ENCODE results near the gene ITGAD.

ITGAD gene

DNA sequence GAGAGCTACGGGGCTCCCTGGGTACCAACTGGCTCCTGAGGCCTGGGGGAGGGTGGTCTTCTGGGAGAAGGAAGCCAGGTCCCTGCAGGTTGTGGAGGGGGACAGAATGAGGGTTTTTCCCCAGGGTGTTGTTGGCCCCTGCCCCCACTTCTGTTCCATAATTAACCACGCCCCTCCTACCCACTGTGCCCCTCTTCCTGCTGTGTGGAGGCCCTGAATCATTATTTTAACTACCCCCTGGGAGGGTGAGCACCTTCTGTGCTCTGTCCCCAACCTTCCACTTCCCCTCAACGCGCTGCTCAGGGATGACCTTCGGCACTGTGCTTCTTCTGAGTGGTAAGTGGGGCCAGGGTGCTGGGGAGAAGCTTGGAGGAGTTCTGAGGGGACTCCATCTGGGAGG, at the start of gene ITGAD:
TSS of gene ITGAD (plus strand) at position 280 of the 400 bp plus-strand sequence. CDS start at position 306, 26 bp downstream.
- in situ Hi-C loops (cut with MboI; ENCODE audit: low pct_unique_long_range_greater_than_20kb, low sequenced_read_pairs, unreplicated experiment): no loop called here
- TF ChIP-seq, protein P1, sequence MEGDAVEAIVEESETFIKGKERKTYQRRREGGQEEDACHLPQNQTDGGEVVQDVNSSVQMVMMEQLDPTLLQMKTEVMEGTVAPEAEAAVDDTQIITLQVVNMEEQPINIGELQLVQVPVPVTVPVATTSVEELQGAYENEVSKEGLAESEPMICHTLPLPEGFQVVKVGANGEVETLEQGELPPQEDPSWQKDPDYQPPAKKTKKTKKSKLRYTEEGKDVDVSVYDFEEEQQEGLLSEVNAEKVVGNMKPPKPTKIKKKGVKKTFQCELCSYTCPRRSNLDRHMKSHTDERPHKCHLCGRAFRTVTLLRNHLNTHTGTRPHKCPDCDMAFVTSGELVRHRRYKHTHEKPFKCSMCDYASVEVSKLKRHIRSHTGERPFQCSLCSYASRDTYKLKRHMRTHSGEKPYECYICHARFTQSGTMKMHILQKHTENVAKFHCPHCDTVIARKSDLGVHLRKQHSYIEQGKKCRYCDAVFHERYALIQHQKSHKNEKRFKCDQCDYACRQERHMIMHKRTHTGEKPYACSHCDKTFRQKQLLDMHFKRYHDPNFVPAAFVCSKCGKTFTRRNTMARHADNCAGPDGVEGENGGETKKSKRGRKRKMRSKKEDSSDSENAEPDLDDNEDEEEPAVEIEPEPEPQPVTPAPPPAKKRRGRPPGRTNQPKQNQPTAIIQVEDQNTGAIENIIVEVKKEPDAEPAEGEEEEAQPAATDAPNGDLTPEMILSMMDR (IDR thresholded peaks at IDR 0.05; ENCODE audit: extremely low read depth, insufficient read depth, missing control alignments): no peak

DNA sequence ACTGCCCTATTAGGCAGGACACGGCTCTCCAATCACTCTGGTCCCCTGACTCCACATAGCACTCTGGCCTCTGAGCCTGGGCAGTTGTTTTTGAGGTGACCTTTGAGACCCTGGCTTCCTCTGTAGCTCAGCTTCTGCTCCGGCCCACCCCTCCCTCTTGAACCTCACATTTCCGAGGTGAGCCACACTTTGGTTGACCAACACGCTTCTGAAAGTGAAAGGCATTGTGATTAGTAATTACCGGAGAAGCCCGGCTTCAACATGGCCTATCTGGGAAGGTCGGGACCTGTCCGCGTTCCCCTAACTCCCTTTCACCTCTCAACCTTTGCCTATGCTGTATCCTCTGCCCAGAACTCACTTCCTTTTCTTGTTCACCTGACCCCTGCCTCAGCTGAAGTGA, 48.4 kb upstream of the ITGAD start:
- TF ChIP-seq, protein P1 (IDR thresholded peaks at IDR 0.05; ENCODE audit: extremely low read depth, insufficient read depth, missing control alignments): no peak
- in situ Hi-C loops (cut with MboI; ENCODE audit: low pct_unique_long_range_greater_than_20kb, low sequenced_read_pairs, unreplicated experiment): no loop called here
- DNase-seq (ENCODE audit: low spot score): peak; percentile 64

More for the DNA sequence above, at the start of gene ITGAD:
- DNase-seq (ENCODE audit: low spot score): no peak

DNA sequence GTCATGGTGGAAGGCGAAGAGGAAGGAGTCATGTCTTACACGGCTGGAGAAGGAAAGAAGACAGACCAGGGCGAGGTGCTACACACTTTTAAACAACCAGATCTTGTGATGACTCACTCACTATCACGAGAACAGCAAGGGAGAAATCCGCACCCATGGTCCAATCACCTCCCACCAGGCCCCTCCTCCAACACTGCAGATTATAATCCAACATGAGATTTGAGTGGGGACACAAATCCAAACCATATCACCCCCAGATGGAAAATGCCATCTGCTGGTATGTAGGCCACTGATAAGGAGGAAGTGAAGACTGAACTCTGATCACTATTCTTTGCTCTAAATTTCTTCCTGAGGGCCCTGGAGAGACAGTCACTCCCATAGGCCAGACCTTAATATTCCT, 45.7 kb upstream of the ITGAD start:
- in situ Hi-C loops (cut with MboI; ENCODE audit: low pct_unique_long_range_greater_than_20kb, low sequenced_read_pairs, unreplicated experiment): no loop called here
- TF ChIP-seq, protein P1 (IDR thresholded peaks at IDR 0.05; ENCODE audit: extremely low read depth, insufficient read depth, missing control alignments): no peak
- DNase-seq (ENCODE audit: low spot score): no peak

DNA sequence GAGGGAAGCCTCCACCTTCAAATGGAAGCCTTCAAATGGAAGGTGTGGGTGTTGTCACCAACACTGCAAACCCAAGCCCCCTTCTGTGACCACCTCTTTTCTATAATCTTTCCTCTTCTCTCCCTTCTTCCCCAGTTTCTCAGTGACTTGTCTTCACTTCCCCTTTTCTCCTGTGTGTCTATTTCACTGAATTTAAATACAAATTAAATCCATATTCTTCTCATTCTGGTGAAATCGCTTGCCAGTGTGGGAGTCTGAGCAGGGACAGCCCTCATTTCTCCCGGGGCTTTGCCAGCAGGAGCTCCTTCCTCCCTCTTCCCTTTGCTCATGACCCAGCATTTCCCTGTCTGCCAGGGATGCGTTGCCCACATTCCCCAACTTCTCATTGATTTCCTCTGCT, 44.6 kb upstream of the ITGAD start:
- DNase-seq (ENCODE audit: low spot score): no peak
- TF ChIP-seq, protein P1 (IDR thresholded peaks at IDR 0.05; ENCODE audit: extremely low read depth, insufficient read depth, missing control alignments): no peak
- in situ Hi-C loops (cut with MboI; ENCODE audit: low pct_unique_long_range_greater_than_20kb, low sequenced_read_pairs, unreplicated experiment): no loop called here

DNA sequence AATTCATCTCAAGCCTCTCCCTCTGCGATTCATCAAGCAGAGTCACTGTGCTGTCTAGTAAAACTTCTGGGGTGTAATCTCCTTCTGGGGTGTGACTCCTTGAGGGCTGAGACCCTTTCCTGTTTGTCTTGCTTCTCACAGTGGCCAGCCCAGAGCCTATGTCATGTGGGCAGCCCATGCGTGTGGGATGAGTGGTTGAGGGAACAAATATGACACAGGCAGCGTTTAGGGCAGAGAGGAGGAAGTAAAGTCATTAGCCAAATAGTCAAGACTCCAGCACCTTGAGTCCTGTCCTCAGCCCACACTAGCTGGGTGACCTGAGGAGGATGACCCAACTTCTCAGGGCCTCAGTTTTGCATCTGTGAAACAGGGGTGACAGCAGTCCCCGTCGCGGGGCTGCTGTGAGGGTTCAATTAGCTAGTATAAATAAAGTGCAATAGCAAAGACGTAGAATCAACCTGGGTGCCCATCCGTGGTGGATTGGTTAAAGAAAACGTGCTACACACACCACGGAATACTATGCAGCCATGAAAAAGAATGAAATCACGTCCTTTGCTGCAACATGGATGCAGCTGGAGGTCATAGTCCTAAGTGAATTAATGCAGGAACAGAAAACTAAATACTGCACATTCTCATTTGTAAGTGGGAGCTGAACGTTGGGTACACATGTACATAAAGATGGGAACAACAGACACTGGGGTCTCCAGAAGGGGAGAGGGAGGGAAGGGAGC, 42.7 kb upstream of the ITGAD start:
- in situ Hi-C loops (cut with MboI; ENCODE audit: low pct_unique_long_range_greater_than_20kb, low sequenced_read_pairs, unreplicated experiment): no loop called here
- TF ChIP-seq, protein P1 (IDR thresholded peaks at IDR 0.05; ENCODE audit: extremely low read depth, insufficient read depth, missing control alignments): no peak
- no peak for DNase-seq (ENCODE audit: low spot score)

DNA sequence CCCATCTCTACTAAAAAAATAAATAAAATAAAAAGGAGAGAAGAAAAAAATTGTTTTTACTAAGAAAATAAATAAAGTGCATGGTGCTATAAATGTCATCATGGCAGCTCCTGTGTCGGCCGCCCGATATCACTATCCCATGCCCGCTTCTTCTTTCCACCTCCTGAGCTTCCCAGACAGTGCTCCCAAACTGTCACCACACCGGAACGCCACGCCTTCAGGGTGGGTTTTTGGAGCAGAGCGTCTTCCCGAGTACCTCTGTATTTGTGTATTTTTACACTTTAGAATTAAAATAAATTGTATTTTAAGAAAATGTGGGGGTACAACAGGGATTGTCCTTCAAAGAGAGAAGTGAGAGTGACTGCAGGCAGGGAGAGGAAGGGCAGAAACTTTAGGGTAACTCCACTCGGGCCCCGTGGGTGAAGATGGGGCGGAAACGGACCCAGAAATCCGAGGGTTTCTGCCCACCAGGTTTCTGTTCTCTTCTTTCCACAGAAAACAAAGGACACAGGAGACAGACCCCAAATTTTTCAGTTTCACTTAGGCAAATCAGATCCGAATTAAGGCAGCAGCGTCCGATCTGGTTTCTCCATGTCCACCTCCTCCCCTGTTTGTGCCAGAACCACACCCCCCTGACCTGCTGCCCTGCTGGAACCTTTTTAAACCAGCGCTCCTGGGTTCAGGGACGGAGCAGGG, 41.7 kb upstream of the ITGAD start:
- in situ Hi-C loops (cut with MboI; ENCODE audit: low pct_unique_long_range_greater_than_20kb, low sequenced_read_pairs, unreplicated experiment): no loop called here
- TF ChIP-seq, protein P1 (IDR thresholded peaks at IDR 0.05; ENCODE audit: extremely low read depth, insufficient read depth, missing control alignments): no peak
- DNase-seq (ENCODE audit: low spot score): no peak

Data from GM13977 (cell line).